Measurements from ENCODE around the gene CLIC5.

DNA sequence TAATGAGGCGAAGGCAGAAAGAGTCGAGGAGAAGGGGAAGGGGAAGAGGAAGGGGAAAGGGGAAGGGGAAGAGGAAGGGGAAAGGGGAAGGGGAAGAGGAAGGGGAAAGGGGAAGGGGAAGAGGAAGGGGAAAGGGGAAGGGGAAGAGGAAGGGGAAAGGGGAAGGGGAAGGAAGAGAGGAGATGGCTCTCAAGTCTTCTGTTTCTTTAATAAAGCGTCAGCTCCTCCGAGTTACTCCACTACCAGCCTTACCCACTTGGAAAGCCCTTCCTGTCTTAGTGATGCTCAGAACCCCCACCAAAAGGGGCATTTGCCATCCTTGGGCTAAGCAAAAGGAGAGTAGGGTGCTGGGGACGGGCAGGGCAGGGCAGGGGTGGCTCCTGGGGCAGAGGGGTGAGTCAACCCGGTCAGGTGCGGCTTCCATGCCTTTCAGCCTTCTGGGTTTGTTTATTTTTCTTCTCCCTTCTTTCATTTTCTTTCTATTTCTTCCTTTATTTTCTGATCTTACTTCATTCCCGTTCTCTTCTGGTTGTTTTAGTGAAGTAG is 476 bp upstream of the CLIC5 start:
- TF ChIP-seq, protein P1, sequence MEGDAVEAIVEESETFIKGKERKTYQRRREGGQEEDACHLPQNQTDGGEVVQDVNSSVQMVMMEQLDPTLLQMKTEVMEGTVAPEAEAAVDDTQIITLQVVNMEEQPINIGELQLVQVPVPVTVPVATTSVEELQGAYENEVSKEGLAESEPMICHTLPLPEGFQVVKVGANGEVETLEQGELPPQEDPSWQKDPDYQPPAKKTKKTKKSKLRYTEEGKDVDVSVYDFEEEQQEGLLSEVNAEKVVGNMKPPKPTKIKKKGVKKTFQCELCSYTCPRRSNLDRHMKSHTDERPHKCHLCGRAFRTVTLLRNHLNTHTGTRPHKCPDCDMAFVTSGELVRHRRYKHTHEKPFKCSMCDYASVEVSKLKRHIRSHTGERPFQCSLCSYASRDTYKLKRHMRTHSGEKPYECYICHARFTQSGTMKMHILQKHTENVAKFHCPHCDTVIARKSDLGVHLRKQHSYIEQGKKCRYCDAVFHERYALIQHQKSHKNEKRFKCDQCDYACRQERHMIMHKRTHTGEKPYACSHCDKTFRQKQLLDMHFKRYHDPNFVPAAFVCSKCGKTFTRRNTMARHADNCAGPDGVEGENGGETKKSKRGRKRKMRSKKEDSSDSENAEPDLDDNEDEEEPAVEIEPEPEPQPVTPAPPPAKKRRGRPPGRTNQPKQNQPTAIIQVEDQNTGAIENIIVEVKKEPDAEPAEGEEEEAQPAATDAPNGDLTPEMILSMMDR (conservative IDR thresholded peaks at IDR 0.05; ENCODE audit: low read length) = no peak
- TF ChIP-seq EZH2phosphoT487 (IDR thresholded peaks at IDR 0.05; ENCODE audit: borderline replicate concordance, low read depth, low read length) = no peak
